SJSA1 (cell line): ENCODE results near the gene TTLL6. TPM values are rescaled to one million over a fixed set of nuclear protein-coding genes. Genes with fewer than 3 reads are reported as not detected.
A peak's percentile ranks its signal among the peaks of the same experiment; 100 is the strongest.
"Not testable (repeated sequence)": the region's sequence is repeated elsewhere in the genome, so short reads cannot be mapped to it uniquely, and the experiment has no call there.

ENCODE experiments used
- DNase-seq, 2 experiments: peaks; one replicate each; pipeline ENCODE4 v3.0.0-alpha.2; 2015 to 2020; ENCODE audit warnings: low spot score in 2 of 2, low read depth in 1 of 2
- H3K27ac ChIP-seq: fragments of 250-450 bp; sonication (Bioruptor Pico); 2 replicates; pipeline ENCODE4 v1.5.1; 2020; ENCODE audit warnings: mild to moderate bottlenecking, moderate library complexity
- H3K27me3 ChIP-seq: fragments of 250-450 bp; sonication (Bioruptor Pico); replicated peaks from 2 replicates; pipeline ENCODE4 v1.5.1; 2020; ENCODE audit warnings: mild to moderate bottlenecking, moderate library complexity
- H3K36me3 ChIP-seq: fragments of 250-450 bp; sonication (Bioruptor Pico); 2 replicates; pipeline ENCODE4 v1.5.1; 2020; ENCODE audit warnings: mild to moderate bottlenecking
- H3K4me1 ChIP-seq: fragments of 250-450 bp; sonication (Bioruptor Pico); replicated peaks from 2 replicates; pipeline ENCODE4 v1.6.1; 2021; ENCODE audit warnings: mild to moderate bottlenecking
- H3K4me3 ChIP-seq: fragments of 250-450 bp; sonication (Bioruptor Pico); 2 replicates; pipeline ENCODE4 v1.5.1; 2020; ENCODE audit warnings: mild to moderate bottlenecking
- H3K9me3 ChIP-seq: fragments of 250-450 bp; sonication (Bioruptor Pico); replicated peaks from 2 replicates; pipeline ENCODE4 v1.5.1; 2020; ENCODE audit warnings: mild to moderate bottlenecking
- total RNA-seq: library from RNA; depleted of rRNA; stranded (reverse); fragments of >200 nt; shearing (Covaris generic); gene quantifications from 2 replicates; pipeline ENCODE4 v1.2.3, GENCODE V29; 2014

The TTLL6 gene
- total RNA-seq, 1 experiment from 2014 or later, result not detected

GRCh38 chr17:48799069-48799723 is 17.8 kb downstream of the TTLL6 start:
- Histone ChIP-seq H3K27ac (no peak overlapping the region), H3K27me3 (peaks cover 45% of the 10 kb centered on the region), H3K36me3 (no peaks in the 10 kb centered on the region), H3K4me3 (no peak overlapping the region), H3K4me1 (no peaks in the 10 kb centered on the region), H3K9me3 (no peaks in the 10 kb centered on the region)
- no peak for DNase-seq

DNA sequence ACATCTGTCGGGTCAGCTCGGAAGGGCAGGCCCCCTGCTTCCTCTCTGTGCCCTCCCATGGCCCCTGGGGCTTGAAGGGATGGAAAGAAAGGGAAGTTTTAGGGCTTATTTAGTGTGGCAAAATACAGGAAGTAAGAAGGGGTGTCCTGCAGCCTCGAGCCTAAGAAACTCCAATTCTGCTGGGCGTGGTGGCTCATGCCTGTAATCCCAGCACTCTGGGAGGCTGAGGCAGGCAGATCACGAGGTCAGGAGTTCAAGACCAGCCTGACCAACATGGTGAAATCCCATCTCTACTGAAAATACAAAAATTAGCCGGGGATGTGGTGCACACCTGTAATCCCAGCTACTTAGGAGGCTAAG is 20.9 kb downstream of the TTLL6 start:
- H3K36me3 ChIP-seq, H3K4me1 ChIP-seq, H3K27ac ChIP-seq, H3K9me3 ChIP-seq, H3K4me3 ChIP-seq, DNase-seq: not testable (repeated sequence)
- peaks cover 38% of the 10 kb centered on the region for H3K27me3 ChIP-seq

- Histone ChIP-seq H3K9me3 (no peaks in the 10 kb centered on the region), H3K36me3 (no peaks in the 10 kb centered on the region), H3K27ac (no peak overlapping the region)
These were observed 21.4 kb downstream of the TTLL6 start for GRCh38 chr17:48795444-48796162.

GRCh38 chr17:48792033-48792798 is 24.8 kb downstream of the TTLL6 start:
- Histone ChIP-seq H3K4me3 (no peak overlapping the region), H3K27me3 (peaks cover 33% of the 10 kb centered on the region), H3K36me3 (no peaks in the 10 kb centered on the region), H3K4me1 (0 out of 2 replicates have a peak, but pooled peaks cover 7% of the 10 kb centered on the region), H3K9me3 (no peaks in the 10 kb centered on the region), H3K27ac (no peak overlapping the region)
- DNase-seq, result no peak

More at GRCh38 chr17:48795444-48796162, 21.4 kb downstream of the TTLL6 start:
- peaks cover 37% of the 10 kb centered on the region; the same call in 1 of the 2 replicates for H3K27me3 ChIP-seq
- H3K4me1 ChIP-seq, result 0 out of 2 replicates have a peak, but pooled peaks cover 7% of the 10 kb centered on the region
- no peak for DNase-seq
- no peak overlapping the region for H3K4me3 ChIP-seq

GRCh38 chr17:48791128-48792032 is 25.6 kb downstream of the TTLL6 start:
- Histone ChIP-seq H3K9me3 (no peaks in the 10 kb centered on the region), H3K27me3 (peaks cover 32% of the 10 kb centered on the region), H3K27ac (no peak overlapping the region), H3K36me3 (no peaks in the 10 kb centered on the region), H3K4me1 (0 out of 2 replicates have a peak, but pooled peaks cover 7% of the 10 kb centered on the region), H3K4me3 (no peak overlapping the region)
- peak; percentile 73 to 84 for DNase-seq

- H3K27ac ChIP-seq, result no peak overlapping the region
- no peaks in the 10 kb centered on the region for H3K9me3 ChIP-seq
- DNase-seq, result no peak
- H3K36me3 ChIP-seq, result no peaks in the 10 kb centered on the region
- H3K27me3 ChIP-seq, result peaks cover 33% of the 10 kb centered on the region
- no peak overlapping the region for H3K4me3 ChIP-seq
- H3K4me1 ChIP-seq, result 0 out of 2 replicates have a peak, but pooled peaks cover 7% of the 10 kb centered on the region
These were observed 26.4 kb downstream of the TTLL6 start for GRCh38 chr17:48790607-48791127.

DNA sequence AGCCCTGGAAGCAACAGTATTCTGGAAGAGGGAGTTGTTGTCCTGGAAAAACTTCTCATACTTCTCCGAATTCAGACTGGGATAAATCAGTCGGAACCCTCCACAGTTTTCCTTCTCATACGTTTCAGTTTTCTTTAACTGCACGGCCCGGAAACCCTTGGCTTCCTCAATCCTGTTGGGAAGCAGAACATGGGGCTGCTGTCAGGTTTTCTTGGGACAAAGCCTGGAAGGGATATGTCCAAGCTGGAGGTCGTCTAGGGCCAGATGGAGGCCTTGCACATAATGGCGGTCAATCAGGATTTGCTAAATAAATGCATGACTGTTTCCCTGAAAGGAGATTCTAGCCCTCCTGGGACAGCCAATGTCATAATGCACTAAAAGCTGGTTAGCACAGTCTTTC is 29.2 kb downstream of the TTLL6 start:
- Histone ChIP-seq H3K36me3 (no peaks in the 10 kb centered on the region), H3K9me3 (no peaks in the 10 kb centered on the region), H3K27ac (no peak overlapping the region), H3K4me3 (no peak overlapping the region), H3K27me3 (peaks cover 52% of the 10 kb centered on the region), H3K4me1 (0 out of 2 replicates have a peak, but pooled peaks cover 7% of the 10 kb centered on the region)
- no peak for DNase-seq

GRCh38 chr17:48779421-48779820 is 37.6 kb downstream of the TTLL6 start:
- Histone ChIP-seq H3K27ac (no peak overlapping the region), H3K9me3 (peaks cover 4% of the 10 kb centered on the region), H3K4me3 (no peak overlapping the region), H3K36me3 (no peaks in the 10 kb centered on the region), H3K4me1 (no peaks in the 10 kb centered on the region), H3K27me3 (peaks cover 43% of the 10 kb centered on the region)
- no peak for DNase-seq

- Histone ChIP-seq H3K9me3 (peaks cover 4% of the 10 kb centered on the region), H3K36me3 (no peaks in the 10 kb centered on the region), H3K27me3 (peaks cover 32% of the 10 kb centered on the region), H3K4me1 (no peaks in the 10 kb centered on the region), H3K4me3 (no peak overlapping the region), H3K27ac (no peak overlapping the region)
- no peak for DNase-seq
These were observed 40.4 kb downstream of the TTLL6 start for GRCh38 chr17:48776602-48777001.

DNA sequence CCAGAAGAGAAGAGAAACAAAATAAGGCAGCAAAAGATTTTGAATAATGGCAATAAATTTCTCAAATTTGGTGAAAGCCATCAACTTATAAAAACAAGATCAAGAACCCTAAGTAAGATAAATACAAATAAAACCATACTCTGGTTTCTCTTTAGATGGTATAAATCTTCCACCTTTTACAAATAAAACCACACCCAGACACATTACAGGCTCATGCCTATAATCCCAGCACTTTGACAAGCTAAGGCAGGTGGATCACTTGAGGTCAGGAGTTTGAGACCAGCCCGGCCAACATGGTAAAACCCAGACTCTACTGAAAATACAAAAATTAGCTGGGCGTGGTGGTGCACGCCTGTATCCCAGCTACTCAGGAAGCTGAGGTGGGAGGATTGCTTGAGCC is 43.8 kb downstream of the TTLL6 start:
- no peaks in the 10 kb centered on the region for H3K36me3 ChIP-seq
- no peak overlapping the region for H3K4me3 ChIP-seq
- no peak overlapping the region for H3K27ac ChIP-seq
- H3K27me3 ChIP-seq, result peaks cover 24% of the 10 kb centered on the region
- peaks cover 4% of the 10 kb centered on the region for H3K9me3 ChIP-seq
- no peak for DNase-seq
- no peaks in the 10 kb centered on the region for H3K4me1 ChIP-seq

DNA sequence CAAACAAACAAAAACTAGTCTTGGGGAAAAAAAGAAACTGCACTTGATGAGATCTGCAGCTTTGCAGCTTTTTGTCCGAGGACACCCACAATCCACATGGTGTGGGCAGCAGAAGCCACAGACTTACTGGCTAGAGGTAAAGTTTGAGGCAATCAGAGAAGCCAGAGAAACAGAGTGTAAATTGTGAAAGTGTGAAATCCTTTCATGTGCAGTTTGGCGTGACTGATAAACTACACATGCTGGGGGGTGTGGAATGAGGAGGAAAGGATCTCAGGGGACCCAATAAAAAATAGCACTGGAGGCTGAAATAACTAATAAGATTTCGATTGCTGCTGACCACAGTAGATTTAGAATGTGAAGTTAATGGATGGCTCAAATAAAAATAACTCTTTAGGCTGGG is 46.1 kb downstream of the TTLL6 start:
- no peaks in the 10 kb centered on the region for H3K4me1 ChIP-seq
- no peak overlapping the region for H3K4me3 ChIP-seq
- no peak for DNase-seq
- H3K27ac ChIP-seq, result no peak overlapping the region
- peaks cover 28% of the 10 kb centered on the region for H3K27me3 ChIP-seq
- H3K9me3 ChIP-seq, result peaks cover 5% of the 10 kb centered on the region
- no peaks in the 10 kb centered on the region for H3K36me3 ChIP-seq

- no peak overlapping the region for H3K27ac ChIP-seq
- H3K4me3 ChIP-seq, result no peak overlapping the region
- H3K9me3 ChIP-seq, result 0 out of 2 replicates have a peak, but pooled peaks cover 2% of the 10 kb centered on the region
- no peaks in the 10 kb centered on the region for H3K4me1 ChIP-seq
- DNase-seq, result no peak
- peaks cover 25% of the 10 kb centered on the region for H3K27me3 ChIP-seq
- no peaks in the 10 kb centered on the region for H3K36me3 ChIP-seq
These were observed 47.9 kb downstream of the TTLL6 start for GRCh38 chr17:48769009-48769675.
